Left hindlimb (tissue), 1 donor: ENCODE results near the gene AGRP.

Source experiments
- DNase-seq: peaks from one replicate; pipeline ENCODE4 v3.0.0-alpha.2; 2018

The AGRP gene

DNA sequence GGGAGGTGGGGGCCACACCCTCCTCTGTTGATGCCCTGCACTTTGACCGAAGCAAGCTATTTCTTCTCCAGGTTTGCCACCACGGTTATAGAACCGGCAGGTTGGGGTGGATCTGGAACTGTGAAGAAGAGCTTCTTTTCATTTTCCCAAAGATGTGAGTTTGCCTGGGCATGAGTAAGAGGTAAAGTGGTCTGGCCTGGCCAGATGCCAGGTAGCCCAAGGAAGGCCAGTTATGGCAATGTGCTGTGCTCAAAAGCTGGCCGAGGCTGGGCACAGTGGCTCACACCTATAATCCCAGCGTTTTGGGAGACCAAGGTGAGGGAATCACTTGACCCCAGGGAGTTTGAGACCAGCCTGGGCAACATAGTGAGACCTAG, 21.1 kb downstream of the AGRP start:
- DNase-seq: no peak

- no peak for DNase-seq
Measured at GRCh38 chr16:67461600-67462278, 21.6 kb downstream of the AGRP start.

- no peak for DNase-seq
Measured at GRCh38 chr16:67460961-67461360, 22.4 kb downstream of the AGRP start.

- DNase-seq: no peak
Measured at GRCh38 chr16:67460168-67460567, 23.2 kb downstream of the AGRP start.

DNA sequence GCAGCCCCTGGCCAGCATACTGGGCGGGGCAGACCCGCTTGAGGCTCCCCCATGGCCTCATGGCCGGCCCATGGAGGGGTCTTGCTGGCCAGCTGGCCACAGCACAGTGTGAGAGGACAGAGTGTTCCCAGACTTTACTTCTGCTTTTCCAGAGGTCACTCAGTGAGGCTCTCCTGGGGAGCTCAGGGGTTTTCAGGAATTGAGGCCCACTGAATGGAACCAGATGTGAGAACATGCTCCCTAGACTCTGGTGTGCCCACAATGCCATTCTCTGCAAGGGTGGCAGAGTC, 23.5 kb downstream of the AGRP start:
- DNase-seq: no peak

- no peak for DNase-seq
Measured at GRCh38 chr16:67459066-67459860, 24.1 kb downstream of the AGRP start.

DNA sequence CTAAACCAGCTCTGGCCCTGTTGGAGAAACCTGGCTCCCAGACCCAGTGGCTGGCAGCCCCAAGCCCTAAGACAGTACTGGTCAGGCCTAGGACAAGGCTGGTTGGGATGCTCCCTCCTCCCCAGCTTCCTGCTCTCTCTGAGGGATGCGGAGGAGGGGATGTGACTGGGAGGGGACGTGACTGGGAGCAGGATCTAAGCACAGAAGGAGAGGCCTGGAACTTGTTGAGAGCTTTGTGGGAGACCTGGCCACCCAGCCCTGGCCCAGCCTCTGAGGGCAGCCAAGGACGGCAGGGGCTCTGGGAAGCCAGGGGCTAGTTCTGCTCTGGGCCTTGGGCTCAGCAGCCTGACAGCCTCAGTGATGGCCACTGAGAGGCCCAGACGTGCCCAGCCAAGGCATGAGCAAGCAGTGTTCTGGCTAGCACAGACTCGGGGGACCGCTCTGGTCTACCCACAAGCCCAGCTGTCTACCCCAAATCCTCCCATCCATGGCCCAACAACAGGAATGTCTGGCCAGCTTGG, 25.2 kb downstream of the AGRP start:
- DNase-seq: no peak

DNA sequence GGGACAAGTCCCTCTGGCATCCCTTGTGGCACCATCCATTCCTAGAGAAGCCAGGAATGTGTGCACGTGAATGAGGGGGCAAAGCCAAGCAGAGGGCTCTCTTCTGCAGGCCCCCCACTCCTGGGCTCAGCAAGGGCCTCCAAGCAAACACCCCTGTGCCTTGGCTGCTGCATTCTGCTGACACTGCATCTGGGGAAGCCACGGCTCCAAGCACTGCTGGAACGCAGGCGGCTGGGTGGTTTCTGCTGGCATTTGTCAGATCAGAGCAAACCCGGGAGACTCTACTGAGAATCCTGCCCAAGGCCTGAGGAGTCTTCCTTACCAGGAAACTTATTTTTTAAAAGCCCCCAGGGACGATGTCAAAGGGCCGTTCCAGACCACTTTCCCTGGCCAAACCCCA, 25.7 kb downstream of the AGRP start:
- DNase-seq: no peak

DNA sequence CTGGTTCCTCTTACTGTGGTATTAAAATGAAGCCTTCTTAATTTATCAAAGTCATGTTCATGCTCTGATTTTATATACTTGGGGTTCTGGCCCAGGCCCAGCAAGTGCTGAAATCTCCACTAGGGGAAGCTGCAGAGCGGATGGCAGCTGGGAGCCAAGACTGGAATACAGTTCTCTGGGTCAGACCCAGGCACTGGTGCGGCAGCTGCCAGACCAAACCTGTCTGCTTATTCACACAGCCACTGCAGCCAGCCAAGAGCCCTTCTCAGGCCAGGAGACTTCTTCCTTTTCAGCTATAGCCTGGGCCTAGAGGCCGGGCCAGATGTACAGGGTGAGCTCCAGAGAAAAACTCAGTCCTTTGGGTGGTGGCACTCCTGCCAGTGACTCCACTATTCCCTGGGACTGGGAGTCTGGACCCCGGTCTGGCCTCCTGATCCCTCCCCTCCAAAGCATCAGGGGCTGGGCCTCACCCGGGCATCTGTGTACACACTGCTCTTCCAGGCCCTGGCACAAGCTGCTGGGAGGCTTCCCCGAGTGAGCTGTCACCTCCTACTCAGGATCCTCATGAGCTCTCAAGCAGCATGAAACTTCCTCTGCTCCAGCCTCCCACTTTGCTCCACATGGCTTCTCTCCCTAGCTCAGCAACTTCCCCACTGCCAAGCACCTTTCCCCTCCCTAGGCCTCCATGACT, 26.8 kb downstream of the AGRP start:
- DNase-seq: peak; percentile 80

- DNase-seq: no peak
Measured at GRCh38 chr16:67454852-67455251, 28.5 kb downstream of the AGRP start.

- no peak for DNase-seq
Measured at GRCh38 chr16:67454104-67454503, 29.2 kb downstream of the AGRP start.

GRCh38 chr16:67451704-67452435, 31.5 kb downstream of the AGRP start:
- DNase-seq: peak; percentile 45

GRCh38 chr16:67451061-67451703, 32.2 kb downstream of the AGRP start:
- DNase-seq: peak; percentile 75

GRCh38 chr16:67449739-67450138, 33.6 kb downstream of the AGRP start:
- DNase-seq: peak; percentile 32

DNA sequence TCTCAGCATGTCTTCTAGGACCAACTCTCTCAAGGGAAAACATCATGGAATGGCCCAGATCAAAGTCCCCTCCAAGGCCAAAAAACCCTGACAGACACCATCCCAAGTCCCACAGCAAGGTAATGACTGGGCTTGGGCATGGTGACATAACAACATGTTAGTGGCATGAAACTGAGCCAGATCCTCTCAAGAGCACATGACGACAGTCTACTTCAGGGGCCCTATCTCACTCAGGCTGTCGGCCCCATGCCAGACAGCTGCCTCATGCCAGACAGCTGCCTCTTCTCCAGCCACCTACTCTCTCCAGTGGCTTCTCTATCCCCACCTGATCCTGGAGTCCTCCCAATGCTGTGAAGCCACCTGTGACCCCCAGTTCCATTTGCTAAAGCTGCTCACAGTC, 34.0 kb downstream of the AGRP start:
- peak; percentile 37 for DNase-seq

DNA sequence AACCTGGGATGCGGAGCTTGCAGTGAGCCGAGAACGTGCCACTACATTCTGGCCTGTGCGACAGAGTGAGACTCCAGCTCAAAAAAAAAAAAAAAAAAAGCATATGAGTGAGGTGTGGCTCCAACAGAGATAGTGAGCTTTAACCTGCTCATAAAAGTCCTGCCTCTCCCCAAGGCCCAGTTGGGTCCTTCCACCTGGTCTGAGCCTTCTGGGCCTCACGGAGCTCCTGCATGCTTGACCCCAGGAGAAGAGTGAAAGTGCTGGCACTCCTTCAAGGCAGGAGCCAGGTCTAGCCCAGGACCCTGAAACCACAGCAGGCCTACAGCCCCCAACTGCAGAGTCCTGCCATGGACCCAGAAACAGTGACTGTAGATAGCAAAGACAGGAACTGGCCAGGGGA, 34.8 kb downstream of the AGRP start:
- DNase-seq: peak; percentile 3

GRCh38 chr16:67447508-67448076, 35.8 kb downstream of the AGRP start:
- peak; percentile 58 for DNase-seq

DNA sequence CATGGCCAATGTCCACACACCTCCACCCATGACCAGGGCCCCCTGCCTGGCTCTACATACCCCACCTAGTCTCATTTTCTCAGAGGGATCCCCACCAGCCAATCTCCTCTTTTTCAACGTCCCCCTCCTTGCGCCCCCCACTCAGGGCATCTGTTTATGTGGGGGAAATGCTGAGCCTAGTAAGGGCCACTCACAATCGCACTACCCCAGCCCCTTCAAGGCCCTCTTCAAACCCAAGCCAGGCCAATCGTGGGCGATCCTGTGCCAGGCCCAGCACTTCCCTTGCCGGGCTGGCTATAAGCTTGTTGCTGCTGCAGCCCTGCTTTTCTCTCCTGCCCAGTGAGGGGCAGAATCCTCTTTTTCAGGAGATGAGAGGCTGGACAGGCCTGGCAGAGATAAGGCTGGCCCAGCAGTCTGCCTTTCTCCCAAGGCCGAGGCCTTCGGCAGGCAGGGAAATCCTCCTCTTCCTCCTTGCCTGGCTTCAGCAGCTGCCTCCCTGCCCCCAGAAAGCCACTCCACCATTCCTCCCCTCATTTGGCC, 36.3 kb downstream of the AGRP start:
- no peak for DNase-seq

- DNase-seq: no peak
Measured at GRCh38 chr16:67445913-67446907, 37.1 kb downstream of the AGRP start.

GRCh38 chr16:67445441-67445912, 37.9 kb downstream of the AGRP start:
- no peak for DNase-seq

GRCh38 chr16:67445126-67445426, 38.3 kb downstream of the AGRP start:
- DNase-seq: no peak
